ENCODE results near the gene CAMKK2.
"Not testable (repeated sequence)": the region's sequence is repeated elsewhere in the genome, so short reads cannot be mapped to it uniquely, and the experiment has no call there.

Gene CAMKK2

DNA sequence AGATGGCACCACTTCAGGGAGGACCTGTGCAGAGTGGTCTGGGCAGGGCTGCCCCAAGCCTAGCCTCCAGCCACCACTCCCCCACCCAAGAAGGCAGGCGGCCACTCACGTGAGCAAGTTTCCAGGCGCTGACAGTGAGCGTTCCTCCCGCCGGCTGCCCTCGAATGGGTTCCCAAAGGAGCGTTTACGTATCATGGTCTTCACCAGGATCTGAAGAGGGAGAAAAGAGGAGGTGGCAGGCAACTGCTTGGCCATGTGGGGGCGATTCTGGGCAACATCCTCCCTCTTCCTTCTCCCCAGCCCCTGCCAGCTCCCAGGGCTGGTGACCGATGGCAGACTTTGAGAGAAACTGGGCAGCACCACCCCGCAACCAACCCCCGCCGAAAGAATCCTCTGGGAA, 51.5 kb downstream of the CAMKK2 start:
- no peak for DNase-seq

DNA sequence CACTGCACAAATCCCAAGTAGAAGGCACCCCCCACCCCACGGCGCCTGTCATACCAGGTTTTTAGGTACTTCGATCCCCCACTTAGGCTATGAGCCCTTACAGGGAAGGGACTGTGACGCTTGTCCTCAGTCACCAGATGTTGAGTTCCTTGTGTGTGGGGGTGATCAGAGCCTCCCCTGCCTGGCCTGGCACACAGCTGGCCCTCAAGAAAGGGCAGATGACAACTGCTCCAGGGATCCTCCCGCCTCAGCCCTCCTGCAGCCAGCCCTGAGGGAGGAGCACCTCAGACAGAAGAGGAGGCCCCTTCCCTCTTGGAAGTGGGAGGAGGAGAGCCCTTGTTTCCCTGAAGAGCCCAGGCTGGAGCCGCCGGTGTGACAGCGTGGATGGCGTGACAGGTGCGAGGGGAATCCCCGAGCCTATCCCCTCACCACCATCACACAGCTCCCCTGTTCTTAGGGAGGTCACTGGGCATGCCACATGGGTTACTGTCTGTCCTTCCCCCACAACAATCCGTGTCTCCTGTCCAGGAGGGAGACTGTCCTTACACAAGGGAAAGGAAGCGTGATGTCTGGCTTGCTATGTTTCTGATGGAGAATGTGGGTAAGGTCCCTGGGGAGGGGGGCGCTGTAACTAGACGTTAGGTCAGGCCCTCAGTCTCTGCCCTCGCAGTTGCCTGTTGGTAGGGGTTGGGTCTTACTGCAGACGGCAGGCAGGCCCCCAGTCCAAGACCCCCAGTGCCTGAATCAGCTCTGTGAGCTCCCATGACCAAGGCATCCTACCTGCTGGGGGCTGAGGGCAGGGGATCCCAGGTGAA, 55.1 kb downstream of the CAMKK2 start:
- DNase-seq = no peak

DNA sequence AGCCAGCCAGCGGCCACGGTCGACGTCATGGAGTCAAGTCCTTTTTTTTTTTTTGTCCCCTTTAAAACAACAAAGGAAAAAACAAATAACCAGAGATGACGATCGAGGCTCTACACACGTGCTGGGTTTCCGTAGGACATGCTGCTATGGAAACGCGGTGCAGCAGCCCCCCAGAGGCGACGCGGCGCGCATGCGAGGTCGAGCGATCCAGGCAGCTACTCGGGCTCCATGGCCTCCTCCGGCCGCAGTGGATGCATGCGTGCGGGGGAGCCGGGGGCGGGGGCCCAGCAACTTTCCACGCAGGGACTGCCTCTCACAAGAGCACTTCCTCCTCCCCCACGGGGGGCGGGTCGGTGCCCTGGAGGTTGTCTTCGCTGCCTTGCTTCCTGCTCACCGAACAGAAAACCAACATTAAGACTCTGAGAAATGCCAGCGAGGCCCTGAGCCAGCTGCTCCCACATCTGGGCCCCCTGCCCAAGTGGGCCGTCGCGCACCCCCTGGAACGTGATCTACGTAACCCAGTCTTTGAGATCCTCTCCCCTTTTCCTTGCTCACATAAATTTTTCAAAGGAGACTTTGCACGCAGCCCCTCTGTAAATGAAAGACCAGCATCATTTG, 55.9 kb downstream of the CAMKK2 start:
- DNase-seq = no peak

DNA sequence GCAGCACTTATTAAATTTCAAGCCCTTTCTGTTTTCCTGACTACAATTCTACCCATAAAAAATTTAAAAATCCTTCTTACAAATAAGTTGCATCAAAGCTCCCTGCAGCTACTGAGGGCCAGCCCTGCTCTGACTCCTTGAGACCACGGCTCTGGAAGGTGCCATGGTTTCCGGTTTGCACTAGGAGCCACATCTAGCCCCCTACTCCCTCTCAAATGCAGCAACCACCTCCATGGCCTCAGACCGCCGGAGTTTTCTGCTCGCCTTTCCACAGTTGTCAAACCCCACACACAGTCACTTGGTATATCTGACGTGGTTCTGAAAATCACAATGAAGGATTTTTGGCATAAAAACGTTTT, 56.5 kb downstream of the CAMKK2 start:
- DNase-seq = no peak

DNA sequence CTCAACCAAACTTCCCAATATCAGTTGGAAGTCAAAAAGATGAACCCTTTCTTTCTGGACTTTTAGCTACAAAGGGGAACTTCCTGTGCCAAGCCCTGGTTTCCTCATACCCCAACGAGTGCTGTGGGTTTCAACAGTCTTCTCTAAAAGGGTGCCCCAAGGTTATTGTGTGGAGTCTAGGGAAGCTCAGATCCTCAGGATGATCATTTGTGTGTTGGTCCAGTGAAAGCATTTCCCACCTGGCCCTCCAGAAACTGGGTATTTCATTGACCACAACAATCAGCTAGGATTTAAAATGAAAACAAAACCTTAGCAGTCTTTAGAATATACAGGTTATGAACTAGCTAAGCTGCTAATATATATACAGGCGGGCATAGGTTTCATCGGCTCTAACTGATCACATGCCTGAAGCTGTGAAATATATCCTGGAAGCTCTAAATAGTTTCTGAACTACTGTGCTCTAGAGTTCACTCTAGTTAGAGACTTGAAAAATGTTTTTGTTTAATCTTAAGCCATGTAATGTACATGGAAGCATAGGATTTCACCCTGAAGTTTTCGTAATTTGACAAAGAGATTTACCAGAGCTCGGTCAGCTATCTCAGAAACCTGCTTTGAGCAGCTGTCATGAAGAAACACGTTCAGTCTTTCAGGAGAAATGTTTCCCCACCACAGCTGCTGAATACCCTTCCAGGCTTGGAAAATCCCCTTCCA, 57.0 kb downstream of the CAMKK2 start:
- no peak for DNase-seq

DNA sequence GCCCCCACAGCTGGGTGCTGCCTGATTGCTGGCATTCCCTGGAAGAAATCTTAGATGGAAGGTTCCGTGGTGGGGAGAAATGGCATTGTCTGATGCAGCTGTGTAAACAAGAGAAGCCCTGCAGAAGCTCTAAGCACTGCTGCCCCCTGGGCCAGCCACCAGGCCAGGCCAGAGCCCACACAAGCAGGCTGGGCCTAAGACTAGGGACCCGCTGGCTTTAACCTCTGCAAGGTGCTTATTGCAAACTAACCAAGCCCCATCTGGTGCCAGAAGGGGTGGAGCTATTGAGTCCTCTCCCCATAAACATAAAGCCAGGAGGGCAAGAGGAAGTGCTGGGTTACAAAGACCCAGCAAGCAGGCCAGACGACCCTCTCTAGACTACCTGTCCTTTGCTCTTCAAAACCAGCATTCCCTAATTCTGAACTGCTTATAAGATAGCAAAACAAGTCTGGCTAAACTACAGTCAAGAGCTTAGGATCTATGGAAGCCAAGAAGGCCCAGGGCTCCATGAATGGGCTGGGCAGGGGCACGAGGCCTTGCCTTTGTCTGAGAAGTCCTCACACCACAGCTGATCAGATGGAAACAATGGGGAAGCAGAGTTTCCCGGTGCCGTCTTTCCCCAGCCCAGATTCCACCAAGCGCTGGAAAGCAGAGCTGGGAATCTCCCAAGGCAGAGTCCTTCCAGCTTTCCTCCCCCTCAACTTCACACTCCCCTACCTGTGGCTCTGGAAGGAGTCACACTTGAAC, 57.7 kb downstream of the CAMKK2 start:
- DNase-seq = no peak

DNA sequence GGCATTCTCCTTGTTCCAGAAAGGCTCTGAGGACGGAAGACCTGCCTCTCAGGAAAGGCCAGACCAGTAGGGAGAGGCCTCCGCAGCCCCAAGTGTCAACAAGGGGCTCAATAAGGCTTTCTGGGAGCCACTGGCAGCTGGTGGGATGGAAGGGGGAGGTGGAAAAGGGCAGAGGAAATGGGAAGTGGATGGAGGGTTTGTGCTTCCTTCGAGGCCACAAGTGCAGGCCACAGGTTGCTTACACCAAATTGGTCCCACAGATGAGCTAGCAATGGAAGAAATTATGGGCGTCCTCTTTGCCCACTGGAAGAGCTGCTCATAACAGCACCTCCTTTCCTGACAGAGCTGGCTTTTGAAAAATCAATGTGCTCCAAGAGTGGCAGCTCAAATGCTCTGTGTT, 58.4 kb downstream of the CAMKK2 start:
- DNase-seq = no peak

DNA sequence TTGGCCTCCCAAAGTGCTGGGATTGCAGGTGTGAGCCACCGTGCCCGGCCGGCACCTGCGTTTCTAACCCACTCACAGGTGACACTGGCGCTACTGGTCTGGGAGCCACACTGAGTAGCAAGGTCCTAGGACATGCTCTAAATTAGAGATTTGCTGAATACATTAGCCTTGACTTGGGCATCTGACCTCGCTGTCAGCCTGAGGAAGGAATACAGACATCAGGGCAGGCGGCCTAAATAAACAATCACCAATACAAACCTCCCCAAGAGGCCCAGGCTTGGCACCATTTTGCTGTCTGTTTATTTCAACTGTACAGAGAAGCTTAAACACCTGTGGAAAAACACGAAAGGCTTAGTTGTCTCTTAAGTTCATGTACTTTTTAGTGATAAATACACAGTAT, 59.1 kb downstream of the CAMKK2 start:
- no peak for DNase-seq

DNA sequence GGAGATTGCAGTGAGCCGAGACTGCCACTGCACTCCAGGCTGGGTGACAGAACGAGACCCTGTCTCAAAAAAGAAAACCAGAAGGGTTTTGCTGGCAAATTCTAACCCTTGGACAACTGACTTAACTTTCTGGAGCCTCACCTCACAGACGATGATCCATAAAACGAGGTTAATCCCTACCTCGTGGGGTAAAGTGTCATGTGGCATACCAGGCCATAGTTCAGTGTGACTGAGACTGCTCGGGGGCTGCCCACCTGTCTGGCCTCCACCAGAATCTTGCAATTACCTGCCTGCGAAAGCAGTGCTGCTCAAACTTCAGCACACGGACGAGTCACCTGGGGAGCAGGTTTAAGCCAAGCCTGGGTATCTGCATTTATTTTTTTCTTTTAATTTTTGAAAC, 59.7 kb downstream of the CAMKK2 start:
- DNase-seq = no peak

DNA sequence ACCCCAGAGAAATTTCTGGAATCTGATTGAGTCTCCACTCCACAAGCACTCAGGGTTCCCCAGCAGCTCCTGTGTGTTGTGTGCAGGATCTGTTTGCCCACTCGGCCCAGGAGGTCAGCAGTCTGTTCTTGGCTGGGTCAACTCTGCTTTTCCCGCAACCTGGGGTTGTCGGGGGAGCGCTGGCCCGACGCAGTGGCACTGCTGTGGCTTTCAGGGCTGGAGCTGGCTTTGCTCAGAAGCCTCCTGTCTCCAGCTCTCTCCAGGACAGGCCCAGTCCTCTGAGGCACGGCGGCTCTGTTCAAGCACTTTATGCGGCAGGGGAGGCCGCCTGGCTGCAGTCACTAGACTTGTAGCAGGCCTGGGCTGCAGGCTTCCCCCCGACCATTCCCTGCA, 62.9 kb downstream of the CAMKK2 start:
- DNase-seq = no peak

DNA sequence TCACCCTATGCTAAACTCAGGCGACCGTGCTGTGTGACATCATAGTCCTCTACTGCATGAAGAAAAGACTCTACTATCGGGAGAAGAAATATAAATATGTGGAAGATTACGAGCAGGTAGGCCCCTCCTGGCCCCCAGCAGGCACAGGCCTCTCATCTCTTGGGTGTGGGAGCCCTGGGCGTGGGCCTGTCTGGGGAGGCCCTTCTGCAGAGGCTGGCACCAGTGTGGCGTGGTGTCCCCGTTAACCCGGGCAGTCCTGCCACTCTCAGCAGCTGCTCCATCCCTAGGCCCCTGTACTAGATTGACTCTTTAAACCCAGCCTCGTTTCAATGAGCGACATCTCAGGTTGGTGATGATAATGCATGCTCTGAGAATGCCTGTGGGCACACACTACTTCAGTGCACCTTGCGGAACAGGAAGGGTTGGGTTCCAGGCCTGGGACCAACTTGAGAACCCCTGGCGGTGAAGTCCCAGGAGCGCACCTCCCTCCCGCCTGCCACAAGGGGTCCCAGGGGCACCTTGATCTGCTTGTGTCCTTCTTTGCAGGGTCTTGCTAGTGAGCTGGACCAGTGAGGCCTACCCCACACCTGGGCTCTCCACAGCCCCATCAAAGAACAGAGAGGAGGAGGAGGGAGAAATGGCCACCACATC, 63.4 kb downstream of the CAMKK2 start:
- DNase-seq = no peak

DNA sequence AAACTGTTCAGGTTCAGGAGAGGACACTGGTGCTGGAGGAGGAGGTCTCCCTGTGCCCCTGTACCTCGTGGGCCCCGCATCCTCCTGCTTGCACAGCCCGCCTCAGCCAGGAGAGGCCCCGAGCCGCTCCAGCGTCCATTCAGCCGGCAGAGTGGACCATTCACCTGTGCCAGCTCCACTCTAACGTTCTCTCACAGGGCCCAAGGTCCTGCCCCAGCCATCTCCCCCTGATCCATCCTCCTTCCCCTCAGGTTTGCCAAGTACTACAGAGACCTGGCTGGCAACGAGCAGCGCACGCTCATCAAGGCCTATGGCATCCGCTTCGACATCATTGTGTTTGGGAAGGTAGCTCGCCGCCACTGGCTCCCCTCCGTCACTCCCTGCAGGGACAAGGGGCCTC, 64.3 kb downstream of the CAMKK2 start:
- no peak for DNase-seq

DNA sequence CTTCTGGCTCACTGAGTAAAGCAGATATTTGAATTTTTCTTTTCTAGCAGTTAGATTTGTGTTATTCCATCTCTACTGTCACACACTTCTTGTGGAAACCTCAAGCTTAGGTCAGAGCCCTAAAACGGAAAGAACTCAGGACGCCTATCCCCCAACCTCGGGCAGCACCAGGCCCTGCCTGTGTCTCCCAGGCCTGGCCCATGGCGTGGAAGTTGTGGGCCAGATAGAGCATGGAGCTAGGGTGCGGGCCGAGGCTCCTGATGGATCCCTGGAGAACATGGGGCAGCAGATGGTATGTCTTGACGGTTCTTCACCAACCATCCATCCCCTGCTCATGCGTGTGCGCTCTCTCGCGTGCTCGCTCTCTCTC, 66.0 kb downstream of the CAMKK2 start:
- no peak for DNase-seq

DNA sequence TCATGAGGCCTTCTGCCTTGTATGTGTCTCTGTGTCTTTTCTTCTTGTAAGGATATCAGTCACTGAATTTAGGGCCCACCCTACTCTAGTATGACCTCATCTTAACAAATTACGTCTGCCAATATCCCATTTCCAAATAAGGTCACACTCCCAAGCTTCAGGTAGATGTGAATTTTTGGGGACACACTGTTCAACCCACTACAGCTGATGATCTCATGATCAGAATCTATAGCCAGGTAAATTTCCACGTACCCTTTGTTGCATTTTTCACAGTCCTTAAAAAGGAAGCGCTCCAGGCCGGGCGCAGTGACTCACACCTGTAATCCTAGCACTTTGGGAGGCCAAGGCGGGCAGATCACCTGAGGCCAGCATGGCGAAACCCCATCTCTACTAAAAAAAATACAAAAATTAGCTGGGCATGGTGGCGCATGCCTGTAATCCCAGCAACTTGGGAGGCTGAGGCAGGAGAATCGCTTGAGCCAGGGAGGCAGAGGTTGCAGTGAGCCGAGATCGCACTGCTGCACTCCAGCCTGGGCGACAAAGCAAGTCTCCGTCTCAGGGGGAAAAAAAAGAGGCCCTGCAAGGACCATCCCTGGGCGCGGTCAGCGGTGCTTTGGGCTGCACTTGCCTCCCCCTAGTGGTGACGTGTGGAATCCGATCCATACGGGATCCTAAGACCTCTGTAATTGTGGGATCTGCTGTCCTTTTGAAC, 66.5 kb downstream of the CAMKK2 start:
- not testable (repeated sequence) for DNase-seq

DNA sequence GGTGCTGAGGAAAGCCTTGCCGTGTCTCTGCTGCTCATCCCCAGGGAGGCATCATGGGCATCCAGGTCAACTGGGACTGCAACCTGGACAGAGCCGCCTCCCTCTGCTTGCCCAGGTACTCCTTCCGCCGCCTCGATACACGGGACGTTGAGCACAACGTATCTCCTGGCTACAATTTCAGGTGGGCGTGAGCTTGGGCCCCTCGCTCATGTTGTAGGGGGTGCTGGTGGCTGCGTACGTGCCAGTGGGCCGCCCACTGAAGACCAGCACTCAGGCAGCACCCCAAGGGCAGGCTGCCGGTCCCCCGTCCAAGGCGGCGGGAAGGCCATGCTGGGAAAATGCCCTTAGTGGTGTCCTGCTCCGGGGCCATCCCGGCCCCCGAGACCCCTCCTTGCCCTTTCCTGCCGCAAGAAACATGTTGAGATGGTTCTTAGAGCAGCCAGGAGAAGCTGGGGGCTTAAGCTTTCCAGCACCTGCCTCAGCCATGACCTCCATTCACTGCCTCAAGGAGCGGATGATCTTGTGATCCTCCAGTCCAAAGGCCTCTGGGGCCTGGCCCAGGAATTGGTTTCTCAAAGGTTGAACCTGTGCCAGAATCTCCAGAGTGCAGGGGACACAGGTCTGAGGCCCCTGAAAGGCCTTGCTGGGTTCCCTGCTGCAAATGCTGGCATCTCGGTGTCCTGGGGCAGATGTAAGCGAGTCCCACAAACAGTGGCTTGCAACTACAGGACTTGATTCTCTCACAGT, 67.4 kb downstream of the CAMKK2 start:
- DNase-seq = no peak

DNA sequence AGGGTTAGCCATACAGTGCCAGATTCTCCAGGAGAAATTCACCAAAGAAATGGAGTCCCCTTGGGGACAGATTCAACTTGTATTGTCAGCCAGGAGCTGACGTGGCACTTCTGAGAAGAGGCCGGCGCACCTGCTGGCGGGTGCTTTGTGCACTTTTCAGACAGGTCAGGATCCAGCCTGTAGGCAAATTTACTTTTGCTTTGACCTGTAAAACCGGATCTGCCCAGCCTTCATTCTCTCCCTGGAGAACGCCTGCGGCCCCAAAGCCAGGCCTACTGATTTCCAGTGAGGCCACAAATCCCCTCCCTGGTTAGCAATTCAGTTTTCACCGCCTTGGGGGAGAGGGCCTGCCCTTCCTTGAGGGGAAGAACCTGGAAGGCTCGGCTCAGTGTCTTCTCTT, 69.2 kb downstream of the CAMKK2 start:
- no peak for DNase-seq

DNA sequence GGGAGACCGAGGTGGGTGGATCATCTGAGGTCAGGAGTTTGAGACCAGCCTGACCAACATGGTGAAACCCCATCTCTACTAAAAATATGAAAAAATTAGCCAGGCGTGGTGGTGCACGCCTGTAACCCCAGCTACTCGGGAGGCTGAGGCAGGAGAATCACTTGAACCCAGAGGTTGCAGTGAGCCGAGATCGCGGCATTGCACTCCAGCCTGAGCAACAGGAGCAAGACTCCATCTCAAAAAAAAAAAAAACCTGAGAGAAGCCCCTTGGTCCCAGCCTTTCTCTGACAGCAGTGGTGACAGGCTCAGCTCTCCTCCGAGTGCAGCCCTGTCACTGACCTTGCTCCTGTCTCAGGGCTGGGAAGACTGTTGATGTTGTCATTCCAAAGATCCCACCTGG, 69.6 kb downstream of the CAMKK2 start:
- not testable (repeated sequence) for DNase-seq

DNA sequence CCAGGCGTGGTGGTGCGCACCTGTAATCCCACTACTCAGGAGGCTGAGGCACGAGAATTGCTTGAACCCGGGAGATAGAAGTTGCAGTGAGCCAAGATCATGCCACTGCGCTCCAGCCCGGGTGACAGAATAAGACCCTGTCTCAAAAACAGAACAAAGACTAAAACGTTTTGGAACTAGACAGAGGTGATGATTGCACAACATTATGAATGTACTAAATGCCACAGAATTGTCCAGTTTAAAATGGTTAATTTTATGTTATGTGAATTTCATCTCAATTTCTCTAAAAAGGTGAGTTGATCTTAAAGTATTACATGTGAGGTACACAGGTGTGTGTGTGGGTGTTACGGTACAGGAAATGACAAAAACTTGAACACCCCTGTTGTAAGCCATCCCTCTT, 70.1 kb downstream of the CAMKK2 start:
- DNase-seq = no peak

DNA sequence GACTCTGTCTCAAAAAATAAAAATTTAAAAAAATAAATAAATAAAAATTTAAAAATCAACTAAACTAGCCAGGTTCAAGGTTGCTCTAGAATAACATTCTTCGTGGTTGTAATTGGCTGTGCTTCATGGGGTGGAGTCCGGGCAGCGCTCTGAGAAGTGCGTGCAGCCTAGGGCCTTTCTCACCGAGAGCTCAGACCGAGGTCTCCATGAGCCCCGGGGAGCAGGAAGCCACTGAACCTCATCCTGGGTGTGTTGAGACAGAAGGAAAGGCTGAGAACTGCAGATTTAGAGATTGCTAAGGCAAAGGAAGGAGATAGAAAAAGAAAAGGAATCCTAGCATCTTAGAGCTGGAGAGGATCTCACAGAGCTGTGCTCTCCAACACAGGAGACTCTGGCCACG, 71.9 kb downstream of the CAMKK2 start:
- no peak for DNase-seq

DNA sequence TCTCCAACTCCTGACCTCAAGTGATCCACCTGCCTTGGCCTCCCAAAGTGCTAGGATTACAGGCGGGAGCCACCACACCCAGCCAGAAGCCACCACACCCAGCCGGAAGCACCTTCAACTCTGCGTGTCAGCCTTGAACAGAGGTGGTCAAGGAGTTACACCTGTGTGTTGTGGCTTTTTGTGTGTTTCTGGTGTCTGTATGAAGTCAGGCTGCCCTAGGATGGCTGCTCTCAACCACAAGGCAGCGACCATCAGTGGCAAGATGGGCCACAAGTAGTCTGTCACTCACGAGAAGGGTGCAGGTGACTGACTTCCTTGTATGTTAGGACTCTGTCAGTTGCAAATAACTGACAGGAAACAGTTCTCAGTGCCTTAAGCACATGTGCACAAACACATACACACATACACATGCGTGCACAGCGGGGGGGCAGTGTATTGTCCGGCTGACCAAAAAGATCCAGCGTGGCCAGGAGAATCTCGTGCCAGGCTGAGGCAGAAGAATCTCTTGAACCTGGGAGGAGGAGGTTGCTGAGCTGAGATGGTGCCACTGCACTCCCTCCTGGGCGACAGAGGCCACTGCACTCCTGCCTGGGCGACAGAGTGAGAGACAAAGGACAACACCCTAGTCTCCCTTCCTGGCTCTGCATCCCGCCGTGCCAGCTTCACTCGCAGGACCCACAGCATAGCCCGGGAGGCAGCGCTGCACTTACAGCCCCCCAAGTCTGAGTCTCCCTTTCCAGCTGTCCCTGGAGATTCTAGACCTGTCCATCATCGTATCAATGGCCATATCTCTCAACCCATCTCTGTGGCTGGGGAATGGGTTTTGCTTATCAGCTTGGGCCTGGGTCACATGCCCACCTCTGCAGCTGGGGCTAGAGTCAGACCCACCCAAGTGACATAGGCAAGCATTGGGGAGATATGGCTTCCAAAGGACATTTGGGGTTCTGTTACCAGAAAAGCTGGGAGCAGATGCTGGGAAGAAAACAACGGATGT, 72.9 kb downstream of the CAMKK2 start:
- no peak for DNase-seq
